ENCODE results near the gene RBAK.
"Not testable (repeated sequence)": the region's sequence is repeated elsewhere in the genome, so short reads cannot be mapped to it uniquely, and the experiment has no call there.

RBAK gene

GRCh38 chr7:5001911-5002310 is 43.7 kb upstream of the RBAK start:
- TF ChIP-seq CTCF (IDR thresholded peaks at IDR 0.05; ENCODE audit: control extremely low read depth, extremely low read depth, low read depth, missing control alignments), result no peak
- CTCF ChIA-PET, result interaction anchor here (1.4 kb wide), 1 partner anchor 28 kb away, joined by 5 read pairs; no protein-coding TSS in a partner anchor
- DNase-seq (ENCODE audit: extremely low spot score), result no peak
- POLR2A ChIA-PET, result no interaction called here

GRCh38 chr7:5005066-5005465 is 40.6 kb upstream of the RBAK start:
- DNase-seq (ENCODE audit: extremely low spot score), result no peak
- TF ChIP-seq CTCF (IDR thresholded peaks at IDR 0.05; ENCODE audit: control extremely low read depth, extremely low read depth, low read depth, missing control alignments), result no peak
- ChIA-PET CTCF (interaction anchor here (0.7 kb wide), 1 partner anchor 31 kb away, joined by 3 read pairs; no protein-coding TSS in a partner anchor), POLR2A (no interaction called here)

- CTCF ChIA-PET, result no interaction called here
Measured at GRCh38 chr7:5012985-5013384, 32.7 kb upstream of the RBAK start.

GRCh38 chr7:5015936-5016335 is 29.7 kb upstream of the RBAK start:
- CTCF ChIA-PET; POLR2A ChIA-PET; DNase-seq (ENCODE audit: extremely low spot score): not testable (repeated sequence)

More at GRCh38 chr7:5012985-5013384, 32.7 kb upstream of the RBAK start:
- no peak for TF ChIP-seq CTCF (IDR thresholded peaks at IDR 0.05; ENCODE audit: control extremely low read depth, extremely low read depth, low read depth, missing control alignments)
- no peak for DNase-seq (ENCODE audit: extremely low spot score)
- POLR2A ChIA-PET, result no interaction called here

- CTCF ChIA-PET; POLR2A ChIA-PET; DNase-seq (ENCODE audit: extremely low spot score): not testable (repeated sequence)
Measured at GRCh38 chr7:5017626-5018025, 28.0 kb upstream of the RBAK start.

GRCh38 chr7:5020098-5020497 is 25.6 kb upstream of the RBAK start:
- DNase-seq (ENCODE audit: extremely low spot score), result no peak
- ChIA-PET POLR2A (no interaction called here), CTCF (interaction anchor here (1.0 kb wide), 1 partner anchor 46 kb away, joined by 3 read pairs; no protein-coding TSS in a partner anchor)
- no peak for TF ChIP-seq CTCF (IDR thresholded peaks at IDR 0.05; ENCODE audit: control extremely low read depth, extremely low read depth, low read depth, missing control alignments)

- CTCF ChIA-PET; DNase-seq (ENCODE audit: extremely low spot score); POLR2A ChIA-PET: not testable (repeated sequence)
Measured at GRCh38 chr7:5020976-5021550, 24.6 kb upstream of the RBAK start.

GRCh38 chr7:5023626-5024025 is 22.0 kb upstream of the RBAK start:
- DNase-seq (ENCODE audit: extremely low spot score); CTCF ChIA-PET; POLR2A ChIA-PET: not testable (repeated sequence)

- POLR2A ChIA-PET; CTCF ChIA-PET; DNase-seq (ENCODE audit: extremely low spot score): not testable (repeated sequence)
Measured at GRCh38 chr7:5027796-5028410, 17.8 kb upstream of the RBAK start.

GRCh38 chr7:5033186-5033585 is 12.5 kb upstream of the RBAK start:
- POLR2A ChIA-PET; DNase-seq (ENCODE audit: extremely low spot score); CTCF ChIA-PET: not testable (repeated sequence)
